Loucy (cell line): ENCODE data around the gene IQSEC1.
A peak's percentile ranks its signal among the peaks of the same experiment; 100 is the strongest.

Experiments
- H2AFZ ChIP-seq: fragments of 200-600 bp; sonication (generic); 2 replicates; pipeline ENCODE4 v1.6.0; 2016; ENCODE audit warnings: antibody characterized with exemption, mild to moderate bottlenecking, low read length, moderate library complexity
- H3F3A ChIP-seq: fragments of 200-600 bp; 2 replicates; pipeline ENCODE4 v1.6.0; 2016; ENCODE audit warnings: antibody characterized with exemption, low read depth, mild to moderate bottlenecking
- H3K27me3 ChIP-seq: fragments of 200-600 bp; sonication (generic); 2 replicates; pipeline ENCODE4 v1.6.1; 2014; ENCODE audit warnings: low read length, mild to moderate bottlenecking; ENCODE audit not compliant: insufficient read depth, poor library complexity, severe bottlenecking
- H3K36me3 ChIP-seq: fragments of 200-600 bp; sonication (generic); 2 replicates; pipeline ENCODE4 v1.6.1; 2016; ENCODE audit warnings: low read length; ENCODE audit not compliant: insufficient read depth
- H3K4me1 ChIP-seq: fragments of 200-600 bp; sonication (generic); 2 replicates; pipeline ENCODE4 v1.5.1; 2014; ENCODE audit warnings: low read length, mild to moderate bottlenecking; ENCODE audit not compliant: insufficient read depth, poor library complexity, severe bottlenecking
- H3K4me2 ChIP-seq: fragments of 200-600 bp; sonication (generic); 2 replicates; pipeline ENCODE4 v1.6.0; 2014; ENCODE audit warnings: antibody characterized with exemption, low read length, low read depth, mild to moderate bottlenecking; ENCODE audit not compliant: poor library complexity, severe bottlenecking
- H3K4me3 ChIP-seq: fragments of 200-600 bp; sonication (generic); 2 replicates; pipeline ENCODE4 v1.5.1; 2014; ENCODE audit warnings: low read length, mild to moderate bottlenecking, mixed read lengths; ENCODE audit not compliant: poor library complexity, severe bottlenecking
- H3K79me2 ChIP-seq: fragments of 200-600 bp; sonication (generic); 2 replicates; pipeline ENCODE4 v1.6.1; 2014; ENCODE audit warnings: low read length; ENCODE audit not compliant: insufficient read depth
- H3K9ac ChIP-seq: fragments of 200-600 bp; sonication (generic); 2 replicates; pipeline ENCODE4 v1.6.0; 2014; ENCODE audit warnings: mild to moderate bottlenecking, low read depth, low read length, moderate library complexity; ENCODE audit not compliant: poor library complexity, severe bottlenecking
- H3K9me2 ChIP-seq: fragments of 200-600 bp; sonication (generic); replicated peaks from 2 replicates; pipeline ENCODE4 v1.6.1; 2016; ENCODE audit warnings: low read depth, low read length, mixed read lengths
- H3K9me3 ChIP-seq: fragments of 200-600 bp; sonication (generic); 2 replicates; pipeline ENCODE4 v1.6.1; 2014; ENCODE audit warnings: mild to moderate bottlenecking, antibody characterized with exemption, low read length, low read depth; ENCODE audit not compliant: insufficient read depth
- H4K20me1 ChIP-seq: fragments of 200-600 bp; sonication (generic); 2 replicates; pipeline ENCODE4 v1.6.0; 2014; ENCODE audit warnings: antibody characterized with exemption, low read length, mild to moderate bottlenecking; ENCODE audit not compliant: insufficient read depth, poor library complexity, severe bottlenecking
- EZH2phosphoT487 ChIP-seq: fragments of 200-600 bp; IDR thresholded peaks from 2 replicates; pipeline ENCODE4 v1.6.1; 2018; ENCODE audit warnings: antibody characterized with exemption, mild to moderate bottlenecking, moderate library complexity, borderline replicate concordance
- TF ChIP-seq, protein P1 (sequence below): fragments of 200-600 bp; sonication (generic); conservative IDR thresholded peaks from 2 replicates; pipeline ENCODE4 v1.5.1; 2014; ENCODE audit warnings: mild to moderate bottlenecking, antibody characterized with exemption, low read length

IQSEC1 gene

DNA sequence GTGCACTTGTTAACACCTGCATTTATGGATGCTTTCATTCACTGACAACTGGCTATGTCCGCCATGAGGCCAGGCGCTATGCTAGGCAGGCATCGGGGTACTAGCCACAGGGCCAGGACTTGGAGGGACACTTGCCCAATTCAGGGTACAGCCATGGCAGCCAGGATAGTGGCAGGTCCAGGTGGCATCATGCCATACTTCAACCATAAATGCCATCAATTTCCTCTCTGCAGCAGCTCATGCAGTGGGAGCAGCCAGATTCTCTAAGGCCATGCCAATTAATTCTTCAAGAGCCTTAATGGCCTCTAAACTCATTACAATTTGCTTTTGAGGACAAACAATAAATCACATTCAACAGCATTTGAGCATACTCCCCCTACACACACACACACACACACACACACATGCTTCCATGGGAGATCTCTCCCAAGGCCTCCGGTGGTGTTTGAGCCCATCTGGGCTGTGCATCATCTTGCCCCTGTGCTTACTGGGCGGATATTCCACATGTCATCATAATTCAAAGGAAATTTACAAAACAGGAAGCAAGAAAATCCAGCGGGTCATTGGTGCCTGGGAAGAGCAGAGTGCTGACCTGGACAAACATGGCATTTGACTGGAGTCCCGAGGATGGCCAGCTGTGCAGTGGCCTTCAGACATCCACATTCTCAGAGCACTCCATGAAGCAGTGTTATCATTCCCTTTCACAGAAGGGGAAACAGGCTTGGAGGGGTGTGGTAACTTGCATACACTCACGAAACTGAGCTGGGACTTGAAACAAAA, 109.1 kb downstream of the IQSEC1 start:
- no peaks in the 10 kb centered on the region for H3K9me2 ChIP-seq
- H3K9me3 ChIP-seq, result no peaks in the 10 kb centered on the region
- H3K4me2 ChIP-seq, result peak overlapping the region; percentile 20
- H3F3A ChIP-seq, result no peaks in the 10 kb centered on the region
- no peaks in the 10 kb centered on the region for H3K27me3 ChIP-seq
- no peak overlapping the region for H3K4me3 ChIP-seq
- peaks cover 87% of the 10 kb centered on the region for H3K4me1 ChIP-seq
- no peak for TF ChIP-seq EZH2phosphoT487
- TF ChIP-seq, protein P1, sequence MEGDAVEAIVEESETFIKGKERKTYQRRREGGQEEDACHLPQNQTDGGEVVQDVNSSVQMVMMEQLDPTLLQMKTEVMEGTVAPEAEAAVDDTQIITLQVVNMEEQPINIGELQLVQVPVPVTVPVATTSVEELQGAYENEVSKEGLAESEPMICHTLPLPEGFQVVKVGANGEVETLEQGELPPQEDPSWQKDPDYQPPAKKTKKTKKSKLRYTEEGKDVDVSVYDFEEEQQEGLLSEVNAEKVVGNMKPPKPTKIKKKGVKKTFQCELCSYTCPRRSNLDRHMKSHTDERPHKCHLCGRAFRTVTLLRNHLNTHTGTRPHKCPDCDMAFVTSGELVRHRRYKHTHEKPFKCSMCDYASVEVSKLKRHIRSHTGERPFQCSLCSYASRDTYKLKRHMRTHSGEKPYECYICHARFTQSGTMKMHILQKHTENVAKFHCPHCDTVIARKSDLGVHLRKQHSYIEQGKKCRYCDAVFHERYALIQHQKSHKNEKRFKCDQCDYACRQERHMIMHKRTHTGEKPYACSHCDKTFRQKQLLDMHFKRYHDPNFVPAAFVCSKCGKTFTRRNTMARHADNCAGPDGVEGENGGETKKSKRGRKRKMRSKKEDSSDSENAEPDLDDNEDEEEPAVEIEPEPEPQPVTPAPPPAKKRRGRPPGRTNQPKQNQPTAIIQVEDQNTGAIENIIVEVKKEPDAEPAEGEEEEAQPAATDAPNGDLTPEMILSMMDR, result no peak
- no peaks in the 10 kb centered on the region for H3K36me3 ChIP-seq
- H3K9ac ChIP-seq, result no peak overlapping the region
- no peak overlapping the region for H2AFZ ChIP-seq
- H3K79me2 ChIP-seq, result peaks cover 94% of the 10 kb centered on the region
- peaks cover 25% of the 10 kb centered on the region for H4K20me1 ChIP-seq

DNA sequence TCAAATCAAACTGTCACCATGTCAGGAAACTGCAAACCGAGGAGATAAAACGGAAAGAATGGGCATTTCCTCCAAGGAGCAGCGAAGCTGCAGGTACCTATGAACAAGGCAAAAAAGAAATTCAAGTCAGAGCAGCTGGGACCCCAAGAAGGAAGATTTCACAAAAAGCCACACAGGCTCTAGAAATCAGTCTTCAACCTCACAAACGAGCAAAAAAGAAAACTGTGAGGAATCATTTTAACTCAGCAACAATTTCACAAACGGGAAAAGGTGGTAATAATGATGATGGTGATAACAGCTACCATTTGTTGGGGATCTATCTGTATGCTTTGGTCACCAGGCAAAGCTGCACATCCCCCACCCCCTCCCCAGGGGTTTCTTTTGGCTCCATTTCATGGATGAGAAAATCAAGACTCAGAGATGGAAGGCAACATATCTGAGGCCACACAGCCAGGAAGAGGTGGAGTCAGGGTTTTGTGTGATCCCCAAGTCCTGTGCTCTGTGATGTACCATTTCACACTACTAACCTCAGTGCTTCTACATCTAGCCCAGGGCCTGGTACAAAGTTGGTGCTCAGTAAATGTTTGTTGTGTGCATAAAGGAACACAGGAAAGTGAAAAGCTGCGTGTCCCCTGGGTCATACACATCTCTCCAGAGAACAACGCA, 109.9 kb downstream of the IQSEC1 start:
- H3K4me3 ChIP-seq, result no peak overlapping the region

DNA sequence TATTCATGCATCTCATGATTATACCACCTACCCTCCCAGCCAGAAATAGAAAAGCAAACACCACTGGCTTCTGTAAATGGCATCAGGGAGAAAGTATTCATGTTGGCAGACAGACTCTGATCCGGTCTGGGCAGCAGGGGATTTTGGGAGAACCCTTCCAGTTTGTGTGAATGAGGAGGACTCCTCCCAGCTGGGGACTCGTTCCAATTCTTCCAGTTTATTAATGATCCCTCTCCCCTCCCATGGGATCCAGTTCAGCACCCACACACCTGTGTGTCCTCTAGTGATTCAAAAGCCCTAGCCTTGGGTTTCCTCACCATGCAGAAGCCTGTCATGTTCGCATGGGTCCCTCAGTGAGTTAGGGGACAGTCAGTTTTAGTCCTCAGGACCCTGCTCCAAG, 110.9 kb downstream of the IQSEC1 start:
- H3K9me2 ChIP-seq, result no peaks in the 10 kb centered on the region

More for the DNA sequence above, 109.9 kb downstream of the IQSEC1 start:
- H3K27me3 ChIP-seq, result no peaks in the 10 kb centered on the region
- H3K9me3 ChIP-seq, result no peaks in the 10 kb centered on the region
- no peaks in the 10 kb centered on the region for H3K36me3 ChIP-seq
- H3K9me2 ChIP-seq, result no peaks in the 10 kb centered on the region
- H3K9ac ChIP-seq, result no peak overlapping the region
- peaks cover 25% of the 10 kb centered on the region for H4K20me1 ChIP-seq
- H3F3A ChIP-seq, result no peaks in the 10 kb centered on the region
- TF ChIP-seq, protein P1, result no peak
- no peak for TF ChIP-seq EZH2phosphoT487
- H3K4me2 ChIP-seq, result no peak overlapping the region
- peaks cover 94% of the 10 kb centered on the region for H3K79me2 ChIP-seq
- no peak overlapping the region for H2AFZ ChIP-seq
- peaks cover 87% of the 10 kb centered on the region for H3K4me1 ChIP-seq

More for the DNA sequence above, 110.9 kb downstream of the IQSEC1 start:
- Histone ChIP-seq H3K27me3 (no peaks in the 10 kb centered on the region), H4K20me1 (peaks cover 25% of the 10 kb centered on the region), H3K9me3 (no peaks in the 10 kb centered on the region), H3K4me3 (no peak overlapping the region), H3K9ac (no peak overlapping the region), H3K36me3 (no peaks in the 10 kb centered on the region), H3K79me2 (peaks cover 98% of the 10 kb centered on the region), H3K4me1 (peaks cover 92% of the 10 kb centered on the region), H3K4me2 (no peak overlapping the region), H2AFZ (no peak overlapping the region), H3F3A (no peaks in the 10 kb centered on the region)
- TF ChIP-seq, protein P1, result no peak
- no peak for TF ChIP-seq EZH2phosphoT487
